GM18502 (cell line): Measurements from ENCODE around the gene FGF23.
"Not testable (repeated sequence)": the region's sequence is repeated elsewhere in the genome, so short reads cannot be mapped to it uniquely, and the experiment has no call there.

Source experiments
- ATAC-seq: cut with Tn5 transposase; IDR thresholded peaks from one replicate; pipeline ENCODE4 v1.9.1; 2021; ENCODE audit warnings: mild to moderate bottlenecking; ENCODE audit not compliant: unreplicated experiment, poor library complexity

The FGF23 gene

GRCh38 chr12:4379405-4379804 lies at the start of gene FGF23:
FGF23 (minus strand) TSS chr12:4379712; CDS start chr12:4379582, 130 bp downstream.
- ATAC-seq = no peak

GRCh38 chr12:4424422-4424821 lies 44.9 kb upstream of the FGF23 start:
- ATAC-seq = no peak

- ATAC-seq = no peak
Measured at GRCh38 chr12:4423528-4424195, 44.1 kb upstream of the FGF23 start.

- ATAC-seq = no peak
Measured at GRCh38 chr12:4422985-4423384, 43.5 kb upstream of the FGF23 start.

GRCh38 chr12:4421590-4422031 lies 42.1 kb upstream of the FGF23 start:
- ATAC-seq = no peak

- ATAC-seq = no peak
Measured at GRCh38 chr12:4420138-4420670, 40.7 kb upstream of the FGF23 start.

- no peak for ATAC-seq
Measured at GRCh38 chr12:4418913-4419312, 39.4 kb upstream of the FGF23 start.

GRCh38 chr12:4417936-4418335 lies 38.4 kb upstream of the FGF23 start:
- ATAC-seq = no peak

GRCh38 chr12:4417455-4417854 lies 37.9 kb upstream of the FGF23 start:
- no peak for ATAC-seq

GRCh38 chr12:4416276-4416675 lies 36.8 kb upstream of the FGF23 start:
- no peak for ATAC-seq

- ATAC-seq = no peak
Measured at GRCh38 chr12:4412465-4412864, 33.0 kb upstream of the FGF23 start.

- ATAC-seq = no peak
Measured at GRCh38 chr12:4412056-4412455, 32.5 kb upstream of the FGF23 start.

GRCh38 chr12:4407136-4407535 lies 27.6 kb upstream of the FGF23 start:
- no peak for ATAC-seq

- ATAC-seq = not testable (repeated sequence)
Measured at GRCh38 chr12:4404877-4405637, 25.5 kb upstream of the FGF23 start.

- no peak for ATAC-seq
Measured at GRCh38 chr12:4402996-4403395, 23.5 kb upstream of the FGF23 start.

GRCh38 chr12:4401117-4401516 lies 21.6 kb upstream of the FGF23 start:
- no peak for ATAC-seq

GRCh38 chr12:4395818-4396217 lies 16.3 kb upstream of the FGF23 start:
- ATAC-seq = no peak

- no peak for ATAC-seq
Measured at GRCh38 chr12:4393211-4393610, 13.7 kb upstream of the FGF23 start.

- ATAC-seq = no peak
Measured at GRCh38 chr12:4392223-4392742, 12.8 kb upstream of the FGF23 start.

GRCh38 chr12:4388662-4389061 lies 9.2 kb upstream of the FGF23 start:
- no peak for ATAC-seq

- no peak for ATAC-seq
Measured at GRCh38 chr12:4388032-4388431, 8.5 kb upstream of the FGF23 start.
